NCI-H1417 (cell line): ENCODE results near the gene NRXN3.
"Not testable (repeated sequence)": the region's sequence is repeated elsewhere in the genome, so short reads cannot be mapped to it uniquely, and the experiment has no call there.

Experiments
- DNase-seq, 3 experiments: peaks; one replicate each; lab custom pipeline; 2025; lab: John Stamatoyannopoulos, UW

NRXN3 gene

GRCh38 chr14:79057333-79057732 is 887.2 kb downstream of the NRXN3 start:
- no peak for DNase-seq

- peak in 1 of 3 experiments; percentile 42 for DNase-seq
Observed at GRCh38 chr14:79062226-79062625, 892.1 kb downstream of the NRXN3 start.

GRCh38 chr14:79064214-79064613 is 894.0 kb downstream of the NRXN3 start:
- no peak for DNase-seq

GRCh38 chr14:79074510-79074909 is 904.3 kb downstream of the NRXN3 start:
- peak in 2 of 3 experiments; percentile 20 to 25 for DNase-seq

- DNase-seq = no peak
Observed at GRCh38 chr14:79076428-79076827, 906.3 kb downstream of the NRXN3 start.

GRCh38 chr14:79077096-79077495 is 906.9 kb downstream of the NRXN3 start:
- DNase-seq = peak in 2 of 3 experiments; percentile 65 to 83

GRCh38 chr14:79080040-79080439 is 909.9 kb downstream of the NRXN3 start:
- DNase-seq = no peak

GRCh38 chr14:79082883-79083282 is 912.7 kb downstream of the NRXN3 start:
- no peak for DNase-seq

- no peak for DNase-seq
Observed at GRCh38 chr14:79083356-79083755, 913.2 kb downstream of the NRXN3 start.

GRCh38 chr14:79084861-79085260 is 914.7 kb downstream of the NRXN3 start:
- no peak for DNase-seq

GRCh38 chr14:79089576-79089975 is 919.4 kb downstream of the NRXN3 start:
- no peak for DNase-seq

- DNase-seq = no peak
Observed at GRCh38 chr14:79090641-79091180, 920.5 kb downstream of the NRXN3 start.

- DNase-seq = peak in 2 of 3 experiments; percentile 72 to 95
Observed at GRCh38 chr14:79091381-79091963, 921.3 kb downstream of the NRXN3 start.

GRCh38 chr14:79093531-79093930 is 923.4 kb downstream of the NRXN3 start:
- peak in 1 of 3 experiments; percentile 35 for DNase-seq

- no peak for DNase-seq
Observed at GRCh38 chr14:79094951-79095350, 924.8 kb downstream of the NRXN3 start.

- DNase-seq = no peak
Observed at GRCh38 chr14:79096811-79097210, 926.6 kb downstream of the NRXN3 start.

GRCh38 chr14:79098324-79098723 is 928.2 kb downstream of the NRXN3 start:
- peak in 1 of 3 experiments; percentile 15 for DNase-seq

- no peak for DNase-seq
Observed at GRCh38 chr14:79100578-79100977, 930.4 kb downstream of the NRXN3 start.

- no peak for DNase-seq
Observed at GRCh38 chr14:79101388-79101787, 931.2 kb downstream of the NRXN3 start.

- no peak for DNase-seq
Observed at GRCh38 chr14:79103764-79104163, 933.6 kb downstream of the NRXN3 start.

- DNase-seq = not testable (repeated sequence)
Observed at GRCh38 chr14:79110564-79110963, 940.4 kb downstream of the NRXN3 start.

GRCh38 chr14:79111987-79112501 is 941.9 kb downstream of the NRXN3 start:
- DNase-seq = no peak

- DNase-seq = no peak
Observed at GRCh38 chr14:79117561-79117960, 947.4 kb downstream of the NRXN3 start.

GRCh38 chr14:79118291-79118690 is 948.1 kb downstream of the NRXN3 start:
- DNase-seq = peak in 2 of 3 experiments; percentile 14 to 24
